ENCODE measurements around the gene LRP5.

DNA sequence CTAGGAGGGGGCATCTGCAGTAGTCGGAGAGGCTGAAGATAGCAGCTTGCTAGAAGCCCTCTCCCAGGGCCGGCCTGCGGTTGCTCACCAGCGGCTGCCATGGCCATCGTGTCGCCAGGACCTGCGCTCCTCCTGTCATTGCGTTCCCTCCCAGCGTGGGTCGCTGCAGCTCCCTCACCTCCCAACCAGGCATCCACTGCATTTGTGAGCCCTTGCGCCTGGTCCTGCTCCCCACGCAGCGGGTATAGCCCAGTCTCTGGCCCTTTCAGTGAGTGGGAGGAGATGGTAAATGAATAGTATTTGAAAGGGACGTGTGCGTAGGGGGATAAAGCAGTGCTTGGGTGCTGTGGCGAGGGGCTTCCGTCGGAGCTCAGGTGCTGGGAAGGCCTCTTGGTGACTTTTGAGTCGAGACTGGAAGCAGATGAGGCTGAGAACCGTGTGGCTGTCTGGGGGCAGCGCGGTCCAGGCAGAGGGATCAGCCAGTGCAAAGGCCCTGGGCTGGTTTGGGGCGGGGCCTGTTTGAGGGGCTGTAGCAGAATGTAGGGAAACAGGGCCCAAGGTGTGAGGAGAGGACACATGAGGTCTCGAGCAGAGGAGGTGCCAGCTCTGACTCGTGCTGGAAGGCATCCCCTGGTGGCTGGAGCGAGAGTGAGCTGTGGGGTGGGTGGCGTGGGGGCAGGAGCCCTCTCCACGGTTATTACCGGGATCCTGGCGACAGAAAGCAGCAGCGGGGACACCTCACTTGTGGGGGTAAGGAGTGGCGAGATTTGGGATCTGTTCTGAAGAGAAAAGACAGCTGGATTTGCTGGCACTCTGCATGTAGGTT, 39.3 kb downstream of the LRP5 start:
- TF ChIP-seq, protein P1, sequence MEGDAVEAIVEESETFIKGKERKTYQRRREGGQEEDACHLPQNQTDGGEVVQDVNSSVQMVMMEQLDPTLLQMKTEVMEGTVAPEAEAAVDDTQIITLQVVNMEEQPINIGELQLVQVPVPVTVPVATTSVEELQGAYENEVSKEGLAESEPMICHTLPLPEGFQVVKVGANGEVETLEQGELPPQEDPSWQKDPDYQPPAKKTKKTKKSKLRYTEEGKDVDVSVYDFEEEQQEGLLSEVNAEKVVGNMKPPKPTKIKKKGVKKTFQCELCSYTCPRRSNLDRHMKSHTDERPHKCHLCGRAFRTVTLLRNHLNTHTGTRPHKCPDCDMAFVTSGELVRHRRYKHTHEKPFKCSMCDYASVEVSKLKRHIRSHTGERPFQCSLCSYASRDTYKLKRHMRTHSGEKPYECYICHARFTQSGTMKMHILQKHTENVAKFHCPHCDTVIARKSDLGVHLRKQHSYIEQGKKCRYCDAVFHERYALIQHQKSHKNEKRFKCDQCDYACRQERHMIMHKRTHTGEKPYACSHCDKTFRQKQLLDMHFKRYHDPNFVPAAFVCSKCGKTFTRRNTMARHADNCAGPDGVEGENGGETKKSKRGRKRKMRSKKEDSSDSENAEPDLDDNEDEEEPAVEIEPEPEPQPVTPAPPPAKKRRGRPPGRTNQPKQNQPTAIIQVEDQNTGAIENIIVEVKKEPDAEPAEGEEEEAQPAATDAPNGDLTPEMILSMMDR (IDR thresholded peaks at IDR 0.05): no peak
- TF ChIP-seq POLR2A (IDR thresholded peaks at IDR 0.05) (no peak), POLR2AphosphoS5 (IDR thresholded peaks at IDR 0.05) (no peak)
